ENCODE results near the gene SPP1.

DNA sequence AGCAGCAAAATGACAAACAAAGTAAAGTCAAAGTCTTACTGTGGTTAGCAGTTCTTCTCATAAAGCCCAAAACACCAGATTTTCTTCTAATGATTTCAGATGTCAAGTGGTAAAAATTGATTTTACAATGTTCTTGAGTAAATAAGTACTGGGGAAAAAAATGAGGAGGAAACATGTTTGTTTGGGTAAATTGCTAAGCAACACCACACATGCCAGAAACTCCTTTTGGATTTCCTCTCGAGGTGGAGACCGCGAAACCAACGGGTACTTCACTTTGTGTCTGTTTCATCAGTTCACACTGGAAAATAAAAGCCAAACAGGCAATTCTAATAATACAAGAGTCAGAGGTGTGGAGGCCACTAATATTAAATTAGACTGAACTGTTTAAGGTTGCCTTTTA lies 27.3 kb downstream of the SPP1 start:
- TF ChIP-seq CTCF (conservative IDR thresholded peaks at IDR 0.05 in 1 of 2, IDR thresholded peaks at IDR 0.05 in 1 of 2; ENCODE audit: extremely low read depth in 1 of 2, insufficient read depth in 1 of 2, low read depth in 1 of 2, low read length in 2 of 2) (no peak), EZH2 (IDR thresholded peaks at IDR 0.05; ENCODE audit: borderline replicate concordance, low read length) (no peak)
